Measurements from ENCODE around the gene BEST1. TPM values are rescaled to one million over a fixed set of nuclear protein-coding genes. Genes with fewer than 3 reads are reported as not detected.

Gene BEST1
- total RNA-seq, 2 experiments from 2014 or later: 1.9 to 3.1 TPM

GRCh38 chr11:61935861-61936260, 14.3 kb upstream of the BEST1 start:
- no peak overlapping the region for H2AFZ ChIP-seq (ENCODE audit: low read length)
- DNase-seq (ENCODE audit: low spot score): no peak
- no peak overlapping the region for H3K4me2 ChIP-seq (ENCODE audit: low read length)
- no peak overlapping the region for H3K4me3 ChIP-seq (ENCODE audit: low read depth, low read length, poor library complexity, severe bottlenecking)
- no peaks in the 10 kb centered on the region for H3K79me2 ChIP-seq (ENCODE audit: insufficient read depth, low read depth, low read length)
- ChIA-PET POLR2A (no interaction called here), CTCF (ENCODE audit: unreplicated experiment) (no interaction called here)
- H3K36me3 ChIP-seq (ENCODE audit: insufficient read depth, low read length): no peaks in the 10 kb centered on the region
- TF ChIP-seq EZH2phosphoT487 (IDR thresholded peaks at IDR 0.05; ENCODE audit: borderline replicate concordance, low read depth, low read length): no peak
- TF ChIP-seq CTCF (conservative IDR thresholded peaks at IDR 0.05; ENCODE audit: low read length): no peak
- BruUV-seq (replicated peaks): no TSS peak
- H4K20me1 ChIP-seq (ENCODE audit: insufficient read depth, low read length): no peaks in the 10 kb centered on the region
- intact Hi-C loops (cut with micrococcal nuclease; ENCODE audit: unreplicated experiment): no loop called here
- H3K9me2 ChIP-seq (ENCODE audit: insufficient read depth, low read length): no peaks in the 10 kb centered on the region
- H3K4me1 ChIP-seq (ENCODE audit: insufficient read depth, low read length, poor library complexity, severe bottlenecking): no peaks in the 10 kb centered on the region
- H3K27ac ChIP-seq (ENCODE audit: low read depth, low read length, poor library complexity, severe bottlenecking): no peak overlapping the region
- H3K9me3 ChIP-seq (ENCODE audit: low read length): 0 out of 2 replicates have a peak, but pooled peaks cover 11% of the 10 kb centered on the region

GRCh38 chr11:61940466-61940865, 9.7 kb upstream of the BEST1 start:
- Histone ChIP-seq H3K4me1 (ENCODE audit: insufficient read depth, low read length, poor library complexity, severe bottlenecking) (no peaks in the 10 kb centered on the region), H3K4me3 (ENCODE audit: low read depth, low read length, poor library complexity, severe bottlenecking) (no peak overlapping the region), H4K20me1 (ENCODE audit: insufficient read depth, low read length) (no peaks in the 10 kb centered on the region), H3K9me2 (ENCODE audit: insufficient read depth, low read length) (no peaks in the 10 kb centered on the region), H3K36me3 (ENCODE audit: insufficient read depth, low read length) (no peaks in the 10 kb centered on the region), H3K9me3 (ENCODE audit: low read length) (0 out of 2 replicates have a peak, but pooled peaks cover 11% of the 10 kb centered on the region), H3K79me2 (ENCODE audit: insufficient read depth, low read depth, low read length) (no peaks in the 10 kb centered on the region), H3K27ac (ENCODE audit: low read depth, low read length, poor library complexity, severe bottlenecking) (no peak overlapping the region), H3K4me2 (ENCODE audit: low read length) (no peak overlapping the region), H2AFZ (ENCODE audit: low read length) (no peak overlapping the region)
- BruUV-seq (replicated peaks): no TSS peak
- ChIA-PET POLR2A (interaction anchor here (0.6 kb wide), 1 partner anchor 34 kb away, joined by 3 read pairs; no protein-coding TSS in a partner anchor), CTCF (ENCODE audit: unreplicated experiment) (no interaction called here)
- TF ChIP-seq CTCF (conservative IDR thresholded peaks at IDR 0.05; ENCODE audit: low read length) (no peak), EZH2phosphoT487 (IDR thresholded peaks at IDR 0.05; ENCODE audit: borderline replicate concordance, low read depth, low read length) (no peak)
- no peak for DNase-seq (ENCODE audit: low spot score)
- intact Hi-C loops (cut with micrococcal nuclease; ENCODE audit: unreplicated experiment): no loop called here

GRCh38 chr11:61945191-61945590, 5.0 kb upstream of the BEST1 start:
- Histone ChIP-seq H3K4me2 (ENCODE audit: low read length) (no peak overlapping the region), H3K4me1 (ENCODE audit: insufficient read depth, low read length, poor library complexity, severe bottlenecking) (peaks cover 8% of the 10 kb centered on the region), H3K79me2 (ENCODE audit: insufficient read depth, low read depth, low read length) (no peaks in the 10 kb centered on the region), H3K4me3 (ENCODE audit: low read depth, low read length, poor library complexity, severe bottlenecking) (no peak overlapping the region), H4K20me1 (ENCODE audit: insufficient read depth, low read length) (no peaks in the 10 kb centered on the region), H2AFZ (ENCODE audit: low read length) (no peak overlapping the region), H3K9me2 (ENCODE audit: insufficient read depth, low read length) (no peaks in the 10 kb centered on the region), H3K36me3 (ENCODE audit: insufficient read depth, low read length) (no peaks in the 10 kb centered on the region), H3K27ac (ENCODE audit: low read depth, low read length, poor library complexity, severe bottlenecking) (no peak overlapping the region), H3K9me3 (ENCODE audit: low read length) (no peaks in the 10 kb centered on the region)
- no peak for TF ChIP-seq EZH2phosphoT487 (IDR thresholded peaks at IDR 0.05; ENCODE audit: borderline replicate concordance, low read depth, low read length)
- no peak for TF ChIP-seq CTCF (conservative IDR thresholded peaks at IDR 0.05; ENCODE audit: low read length)
- intact Hi-C loops (cut with micrococcal nuclease; ENCODE audit: unreplicated experiment): loop anchor here (5.0 kb wide), 1 partner anchor 137 kb away; no protein-coding TSS in a partner anchor
- ChIA-PET POLR2A (no interaction called here), CTCF (ENCODE audit: unreplicated experiment) (interaction anchor here (0.6 kb wide), 1 partner anchor 128 kb away, joined by 3 read pairs; no protein-coding TSS in a partner anchor)
- no peak for DNase-seq (ENCODE audit: low spot score)
- BruUV-seq (replicated peaks): no TSS peak

Measured in OCI-LY7 (cell line).